Measurements from ENCODE around the gene LEFTY2. TPM values are rescaled to one million over a fixed set of nuclear protein-coding genes. Genes with fewer than 3 reads are reported as not detected.

LEFTY2 gene
- total and polyA plus RNA-seq, 10 of the 15 experiments (the other 5 are each of a cell fraction or from before 2014, with no cell fraction given): not detected

DNA sequence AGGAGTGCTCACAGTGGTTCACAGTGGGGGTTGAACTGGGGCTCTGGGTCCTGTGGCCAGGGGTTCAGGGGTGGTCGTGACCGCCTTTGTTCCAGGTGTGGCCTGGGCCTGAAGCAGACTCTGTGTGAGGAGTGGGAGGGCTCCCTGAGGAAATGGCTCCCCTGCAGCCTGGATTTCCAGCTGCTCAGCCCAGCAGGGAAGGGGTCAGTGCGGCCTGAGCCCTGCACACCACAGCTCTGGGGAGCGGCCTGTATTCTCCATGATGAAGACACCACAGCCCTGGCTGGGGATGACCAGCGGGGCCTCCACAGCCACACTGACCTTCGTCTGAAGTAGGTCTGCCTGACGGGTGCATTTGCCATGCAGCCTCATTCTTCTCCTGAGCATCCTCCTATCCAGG, 33.7 kb downstream of the LEFTY2 start:
- Histone ChIP-seq H3K4me1 (ENCODE audit: control insufficient read depth, insufficient read depth, low read length) (peaks cover 4% of the 10 kb centered on the region; the same call in 1 of the 2 replicates), H2AFZ (ENCODE audit: control insufficient read depth, low read depth, low read length) (no peak overlapping the region), H3K4me2 (ENCODE audit: control insufficient read depth, insufficient read depth) (no peak overlapping the region), H4K20me1 (ENCODE audit: control insufficient read depth, insufficient read depth) (no peaks in the 10 kb centered on the region), H3K79me2 (ENCODE audit: control insufficient read depth, insufficient read depth, low read length) (no peaks in the 10 kb centered on the region), H3K9ac (ENCODE audit: control insufficient read depth, insufficient read depth, low read length) (no peak overlapping the region), H3K9me3 (replicated peaks; ENCODE audit: control insufficient read depth, insufficient read depth, low read length) (no peaks in the 10 kb centered on the region), H3K27me3 (replicated peaks in 1 of 2; ENCODE audit: control insufficient read depth in 2 of 2, insufficient read depth in 2 of 2, low read length in 1 of 2) (no peaks in the 10 kb centered on the region), H3K4me3 (no peak overlapping the region), H3K27ac (ENCODE audit: control insufficient read depth, insufficient read depth) (no peak overlapping the region), H3K36me3 (ENCODE audit: control insufficient read depth in 2 of 2, insufficient read depth in 2 of 2, low read length in 1 of 2) (no peaks in the 10 kb centered on the region)
- DNase-seq (ENCODE audit: low read depth, low spot score): no peak
- ChIA-PET POLR2A (interaction anchor here (1.6 kb wide), 1 partner anchor 128 kb away, joined by 3 read pairs; no protein-coding TSS in a partner anchor), SMC1A (ENCODE audit: uncharacterized antibody, unreplicated experiment) (interaction anchor here (1.0 kb wide), 1 partner anchor 9 kb away, joined by 3 read pairs; no protein-coding TSS in a partner anchor), CTCF (interaction anchor here (1.3 kb wide), 1 partner anchor 25 kb away, joined by 3 read pairs; the partner anchor contains the start of gene TMEM63A), RAD21 (ENCODE audit: unreplicated experiment) (no interaction called here)
- WGBS (ENCODE audit: insufficient coverage, insufficient replicate concordance, low lambda C conversion rate, missing lambda C conversion rate): 83% methylated on average over 6 of the region's 7 CpGs
- no peak for FAIRE-seq
- in situ Hi-C loops (cut with MboI): no loop called here
- ATAC-seq: no peak
- intact Hi-C loops (cut with micrococcal nuclease; ENCODE audit: unreplicated experiment): no loop called here
- no peak for TF ChIP-seq EZH2 (IDR thresholded peaks at IDR 0.05; ENCODE audit: borderline replicate concordance, control insufficient read depth, low read depth, low read length)
- TF ChIP-seq HCFC1 (IDR thresholded peaks at IDR 0.05; ENCODE audit: low read length): no peak
- TF ChIP-seq, protein P1, sequence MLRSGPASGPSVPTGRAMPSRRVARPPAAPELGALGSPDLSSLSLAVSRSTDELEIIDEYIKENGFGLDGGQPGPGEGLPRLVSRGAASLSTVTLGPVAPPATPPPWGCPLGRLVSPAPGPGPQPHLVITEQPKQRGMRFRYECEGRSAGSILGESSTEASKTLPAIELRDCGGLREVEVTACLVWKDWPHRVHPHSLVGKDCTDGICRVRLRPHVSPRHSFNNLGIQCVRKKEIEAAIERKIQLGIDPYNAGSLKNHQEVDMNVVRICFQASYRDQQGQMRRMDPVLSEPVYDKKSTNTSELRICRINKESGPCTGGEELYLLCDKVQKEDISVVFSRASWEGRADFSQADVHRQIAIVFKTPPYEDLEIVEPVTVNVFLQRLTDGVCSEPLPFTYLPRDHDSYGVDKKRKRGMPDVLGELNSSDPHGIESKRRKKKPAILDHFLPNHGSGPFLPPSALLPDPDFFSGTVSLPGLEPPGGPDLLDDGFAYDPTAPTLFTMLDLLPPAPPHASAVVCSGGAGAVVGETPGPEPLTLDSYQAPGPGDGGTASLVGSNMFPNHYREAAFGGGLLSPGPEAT (IDR thresholded peaks at IDR 0.05; ENCODE audit: low read depth): no peak
- TF ChIP-seq KAT2A (conservative IDR thresholded peaks at IDR 0.05; ENCODE audit: control insufficient read depth, low read depth, low read length): no peak
- TF ChIP-seq NR2C2 (IDR thresholded peaks at IDR 0.05; ENCODE audit: borderline replicate concordance, control insufficient read depth, insufficient read length, low read depth): no peak
- no peak for TF ChIP-seq ZNF207 (IDR thresholded peaks at IDR 0.05; ENCODE audit: borderline replicate concordance)
- TF ChIP-seq, protein P2, sequence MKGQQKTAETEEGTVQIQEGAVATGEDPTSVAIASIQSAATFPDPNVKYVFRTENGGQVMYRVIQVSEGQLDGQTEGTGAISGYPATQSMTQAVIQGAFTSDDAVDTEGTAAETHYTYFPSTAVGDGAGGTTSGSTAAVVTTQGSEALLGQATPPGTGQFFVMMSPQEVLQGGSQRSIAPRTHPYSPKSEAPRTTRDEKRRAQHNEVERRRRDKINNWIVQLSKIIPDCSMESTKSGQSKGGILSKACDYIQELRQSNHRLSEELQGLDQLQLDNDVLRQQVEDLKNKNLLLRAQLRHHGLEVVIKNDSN (IDR thresholded peaks at IDR 0.05; ENCODE audit: borderline replicate concordance, extremely low read length, insufficient read depth, low read depth, low read length): no peak
- TF ChIP-seq, protein P3, sequence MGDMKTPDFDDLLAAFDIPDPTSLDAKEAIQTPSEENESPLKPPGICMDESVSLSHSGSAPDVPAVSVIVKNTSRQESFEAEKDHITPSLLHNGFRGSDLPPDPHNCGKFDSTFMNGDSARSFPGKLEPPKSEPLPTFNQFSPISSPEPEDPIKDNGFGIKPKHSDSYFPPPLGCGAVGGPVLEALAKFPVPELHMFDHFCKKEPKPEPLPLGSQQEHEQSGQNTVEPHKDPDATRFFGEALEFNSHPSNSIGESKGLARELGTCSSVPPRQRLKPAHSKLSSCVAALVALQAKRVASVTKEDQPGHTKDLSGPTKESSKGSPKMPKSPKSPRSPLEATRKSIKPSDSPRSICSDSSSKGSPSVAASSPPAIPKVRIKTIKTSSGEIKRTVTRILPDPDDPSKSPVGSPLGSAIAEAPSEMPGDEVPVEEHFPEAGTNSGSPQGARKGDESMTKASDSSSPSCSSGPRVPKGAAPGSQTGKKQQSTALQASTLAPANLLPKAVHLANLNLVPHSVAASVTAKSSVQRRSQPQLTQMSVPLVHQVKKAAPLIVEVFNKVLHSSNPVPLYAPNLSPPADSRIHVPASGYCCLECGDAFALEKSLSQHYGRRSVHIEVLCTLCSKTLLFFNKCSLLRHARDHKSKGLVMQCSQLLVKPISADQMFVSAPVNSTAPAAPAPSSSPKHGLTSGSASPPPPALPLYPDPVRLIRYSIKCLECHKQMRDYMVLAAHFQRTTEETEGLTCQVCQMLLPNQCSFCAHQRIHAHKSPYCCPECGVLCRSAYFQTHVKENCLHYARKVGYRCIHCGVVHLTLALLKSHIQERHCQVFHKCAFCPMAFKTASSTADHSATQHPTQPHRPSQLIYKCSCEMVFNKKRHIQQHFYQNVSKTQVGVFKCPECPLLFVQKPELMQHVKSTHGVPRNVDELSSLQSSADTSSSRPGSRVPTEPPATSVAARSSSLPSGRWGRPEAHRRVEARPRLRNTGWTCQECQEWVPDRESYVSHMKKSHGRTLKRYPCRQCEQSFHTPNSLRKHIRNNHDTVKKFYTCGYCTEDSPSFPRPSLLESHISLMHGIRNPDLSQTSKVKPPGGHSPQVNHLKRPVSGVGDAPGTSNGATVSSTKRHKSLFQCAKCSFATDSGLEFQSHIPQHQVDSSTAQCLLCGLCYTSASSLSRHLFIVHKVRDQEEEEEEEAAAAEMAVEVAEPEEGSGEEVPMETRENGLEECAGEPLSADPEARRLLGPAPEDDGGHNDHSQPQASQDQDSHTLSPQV (IDR thresholded peaks at IDR 0.05): no peak
- TF ChIP-seq IKZF2 (IDR thresholded peaks at IDR 0.05): no peak
- TF ChIP-seq BMI1 (IDR thresholded peaks at IDR 0.05; ENCODE audit: borderline replicate concordance): no peak
- TF ChIP-seq PML (IDR thresholded peaks at IDR 0.05; ENCODE audit: low read length): no peak
- TF ChIP-seq E2F4 (IDR thresholded peaks at IDR 0.05; ENCODE audit: low read depth, low read length): no peak
- TF ChIP-seq TCF3 (IDR thresholded peaks at IDR 0.05; ENCODE audit: borderline replicate concordance, insufficient read depth, low read depth, low read length): no peak
- no peak for TF ChIP-seq TCF7 (IDR thresholded peaks at IDR 0.05; ENCODE audit: borderline replicate concordance)
- BruUV-seq (replicated peaks): no TSS peak
